Measurements from ENCODE around the gene RNGTT.

DNA sequence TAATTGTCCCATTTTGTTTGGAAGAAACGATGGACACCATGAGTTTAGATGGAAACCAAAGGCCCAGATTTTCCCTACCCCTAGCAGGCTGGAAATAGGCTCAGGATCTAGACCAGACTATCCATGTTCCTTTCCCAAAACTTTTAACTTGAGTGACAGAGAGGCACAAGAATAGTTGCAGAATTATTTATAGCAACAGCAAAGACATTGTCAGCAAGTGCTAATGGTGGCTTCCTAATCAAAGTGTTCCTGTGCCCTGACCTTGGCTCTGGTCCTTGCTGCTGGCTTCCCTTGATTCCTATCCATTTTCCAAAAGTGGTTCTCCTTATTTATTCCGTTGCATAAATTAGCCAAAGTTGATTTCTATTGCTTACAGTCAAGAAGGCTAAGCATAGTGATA is 103.1 kb downstream of the RNGTT start:
- no peak for TF ChIP-seq CTCF (conservative IDR thresholded peaks at IDR 0.05)
- no peak for TF ChIP-seq ZFX (IDR thresholded peaks at IDR 0.05)

Data from C4-2B (cell line).